HEK293T (cell line): ENCODE data around the gene ATP6V1G1.

ENCODE experiments used
- CTCF ChIA-PET: fragments of 350-600 bp; formaldehyde crosslinking; extraction: SDS; loops from one replicate; lab custom pipeline; 2021; ENCODE audit warnings: antibody characterized with exemption, inconsistent platforms; lab: Yijun Ruan, JAX
- POLR2A ChIA-PET: fragments of 350-600 bp; formaldehyde crosslinking; extraction: SDS; loops from one replicate; lab custom pipeline; 2020; ENCODE audit warnings: antibody characterized with exemption, inconsistent platforms; lab: Yijun Ruan, JAX
- DNase-seq: peaks from one replicate; pipeline ENCODE4 v3.0.0; 2012; ENCODE audit warnings: mixed read lengths; ENCODE audit errors: extremely low spot score
- ARNT ChIP-seq: fragments of 450-650 bp; IDR thresholded peaks from 2 replicates; pipeline ENCODE4 v1.6.1; 2017; ENCODE audit warnings: mild to moderate bottlenecking
- BHLHE40 ChIP-seq: fragments of 450-650 bp; IDR thresholded peaks from 2 replicates; pipeline ENCODE4 v1.6.1; 2016; ENCODE audit warnings: mild to moderate bottlenecking, moderate library complexity, borderline replicate concordance
- CTBP1 ChIP-seq: fragments of 450-650 bp; IDR thresholded peaks from 2 replicates; pipeline ENCODE4 v1.6.1; 2016; ENCODE audit warnings: borderline replicate concordance
- ELF4 ChIP-seq: fragments of 450-650 bp; IDR thresholded peaks from 2 replicates; pipeline ENCODE4 v1.6.1; 2017; ENCODE audit warnings: antibody characterized with exemption
- FOXA1 ChIP-seq: fragments of 450-650 bp; IDR thresholded peaks from 2 replicates; pipeline ENCODE4 v1.6.1; 2016; ENCODE audit warnings: mild to moderate bottlenecking
- FOXK2 ChIP-seq: fragments of 450-650 bp; IDR thresholded peaks from 2 replicates; pipeline ENCODE4 v1.6.1; 2016; ENCODE audit warnings: mild to moderate bottlenecking
- FOXM1 ChIP-seq: fragments of 450-650 bp; IDR thresholded peaks from 2 replicates; pipeline ENCODE4 v1.6.1; 2017; ENCODE audit warnings: mild to moderate bottlenecking, borderline replicate concordance
- HDGF ChIP-seq: fragments of 450-650 bp; IDR thresholded peaks from 2 replicates; pipeline ENCODE4 v1.6.1; 2017; ENCODE audit warnings: antibody characterized with exemption, borderline replicate concordance
- L3MBTL2 ChIP-seq: fragments of 450-650 bp; conservative IDR thresholded peaks from 2 replicates; pipeline ENCODE4 v1.6.1; 2016; ENCODE audit warnings: mild to moderate bottlenecking
- LEF1 ChIP-seq: fragments of 450-650 bp; IDR thresholded peaks from 2 replicates; pipeline ENCODE4 v1.6.1; 2017; ENCODE audit warnings: mild to moderate bottlenecking, borderline replicate concordance
- NFRKB ChIP-seq: fragments of 450-650 bp; IDR thresholded peaks from 2 replicates; pipeline ENCODE4 v1.6.1; 2016; ENCODE audit warnings: mild to moderate bottlenecking, moderate library complexity
- PKNOX1 ChIP-seq: fragments of 450-650 bp; IDR thresholded peaks from 2 replicates; pipeline ENCODE4 v1.6.1; 2016
- SP1 ChIP-seq: fragments of 450-650 bp; IDR thresholded peaks from 2 replicates; pipeline ENCODE4 v1.6.1; 2017
- SUZ12 ChIP-seq: fragments of 450-650 bp; IDR thresholded peaks from 2 replicates; pipeline ENCODE4 v1.6.1; 2016; ENCODE audit warnings: mild to moderate bottlenecking
- TARDBP ChIP-seq: fragments of 450-650 bp; IDR thresholded peaks from 2 replicates; pipeline ENCODE4 v1.6.1; 2016
- ZNF384 ChIP-seq: fragments of 450-650 bp; IDR thresholded peaks from 2 replicates; pipeline ENCODE4 v1.6.1; 2016

Gene ATP6V1G1

GRCh38 chr9:114616684-114617520, 29.3 kb downstream of the ATP6V1G1 start:
- DNase-seq, result no peak
- TF ChIP-seq FOXA1 (no peak), ARNT (no peak), FOXM1 (no peak), ZNF384 (no peak), BHLHE40 (no peak), FOXK2 (no peak), ELF4 (no peak), L3MBTL2 (no peak), HDGF (no peak), SUZ12 (no peak), CTBP1 (no peak)
- CTCF ChIA-PET, result no interaction called here
- POLR2A ChIA-PET, result no interaction called here

GRCh38 chr9:114619191-114619761, 31.7 kb downstream of the ATP6V1G1 start:
- no peak for DNase-seq
- ChIA-PET POLR2A (no interaction called here), CTCF (interaction anchor here (0.6 to 1.0 kb wide), 2 partner anchors 99 to 168 kb away, joined by 3 to 4 read pairs; no protein-coding TSS in a partner anchor)
- no peak for TF ChIP-seq PKNOX1
- TF ChIP-seq CTBP1, result no peak
- no peak for TF ChIP-seq FOXA1
- TF ChIP-seq HDGF, result no peak
- TF ChIP-seq BHLHE40, result no peak
- no peak for TF ChIP-seq TARDBP
- no peak for TF ChIP-seq FOXK2
- TF ChIP-seq SP1, result no peak
- TF ChIP-seq ARNT, result no peak

GRCh38 chr9:114621561-114621960, 34.0 kb downstream of the ATP6V1G1 start:
- DNase-seq, result no peak
- CTCF ChIA-PET, result no interaction called here
- TF ChIP-seq L3MBTL2 (no peak), PKNOX1 (no peak), SP1 (no peak), ARNT (no peak), ELF4 (no peak), NFRKB (no peak), FOXA1 (no peak), ZNF384 (no peak), TARDBP (no peak), HDGF (no peak), CTBP1 (no peak), BHLHE40 (no peak), LEF1 (no peak)
- POLR2A ChIA-PET, result interaction anchor here (1.3 kb wide), 1 partner anchor 10 kb away, joined by 5 read pairs; no protein-coding TSS in a partner anchor

GRCh38 chr9:114621975-114622609, 34.5 kb downstream of the ATP6V1G1 start:
- TF ChIP-seq ARNT, result no peak
- no peak for TF ChIP-seq SP1
- TF ChIP-seq FOXM1, result no peak
- no peak for TF ChIP-seq NFRKB
- no peak for TF ChIP-seq TARDBP
- TF ChIP-seq FOXA1, result no peak
- TF ChIP-seq BHLHE40, result no peak
- TF ChIP-seq CTBP1, result no peak
- no peak for TF ChIP-seq ELF4
- no peak for TF ChIP-seq LEF1
- no peak for TF ChIP-seq PKNOX1
- TF ChIP-seq HDGF, result no peak
- no peak for TF ChIP-seq SUZ12
- no peak for TF ChIP-seq ZNF384
- no peak for TF ChIP-seq L3MBTL2
- DNase-seq, result no peak
- CTCF ChIA-PET, result no interaction called here
- POLR2A ChIA-PET, result interaction anchor here (1.4 kb wide), 2 partner anchors 11 to 33 kb away, joined by 3 read pairs; partner anchors contain the start of gene TMEM268

- no peak for TF ChIP-seq HDGF
- no peak for TF ChIP-seq NFRKB
- TF ChIP-seq TARDBP, result no peak
- TF ChIP-seq ARNT, result no peak
- TF ChIP-seq ELF4, result no peak
- TF ChIP-seq BHLHE40, result no peak
- no peak for TF ChIP-seq CTBP1
- TF ChIP-seq L3MBTL2, result no peak
- POLR2A ChIA-PET, result no interaction called here
- DNase-seq, result no peak
- CTCF ChIA-PET, result no interaction called here
These were observed 37.1 kb downstream of the ATP6V1G1 start for GRCh38 chr9:114624677-114625076.
